GM12878 (cell line): Measurements from ENCODE around the gene RSL24D1. TPM values are rescaled to one million over a fixed set of nuclear protein-coding genes. Genes with fewer than 3 reads are reported as not detected.

Experiments used
- CEBPB ChIP-seq, 2 experiments: fragments of 150-350 bp in 1 of 2; IDR thresholded peaks; 2 replicates each; pipeline ENCODE4 v1.6.1; 2012 to 2014; ENCODE audit warnings: low read depth in 2 of 2, low read length in 2 of 2, borderline replicate concordance in 1 of 2, inconsistent platforms in 1 of 2
- ESRRA ChIP-seq: IDR thresholded peaks from 2 replicates; pipeline ENCODE4 v1.6.1; 2012; ENCODE audit warnings: mild to moderate bottlenecking, low read length, improper control_type of control experiment
- GABPA ChIP-seq: IDR thresholded peaks from 2 replicates; pipeline ENCODE4 v1.6.1; 2014; ENCODE audit warnings: antibody characterized with exemption, low read depth, mild to moderate bottlenecking, inconsistent platforms
- GATAD2B ChIP-seq: fragments of 450-650 bp; conservative IDR thresholded peaks from 2 replicates; pipeline ENCODE4 v1.6.1; 2017; ENCODE audit warnings: low read depth, mild to moderate bottlenecking, moderate library complexity
- IKZF1 ChIP-seq: fragments of 450-650 bp; conservative IDR thresholded peaks from 2 replicates; pipeline ENCODE4 v1.6.1; 2017; ENCODE audit warnings: antibody characterized with exemption, mild to moderate bottlenecking
- MTA2 ChIP-seq: fragments of 450-650 bp; IDR thresholded peaks from 2 replicates; pipeline ENCODE4 v1.6.1; 2016; ENCODE audit warnings: low read depth, mild to moderate bottlenecking, moderate library complexity
- MTA3 ChIP-seq: IDR thresholded peaks from 2 replicates; pipeline ENCODE4 v1.6.1; 2012; ENCODE audit warnings: low read length, inconsistent platforms, borderline replicate concordance
- MXI1 ChIP-seq: fragments of 150-350 bp; IDR thresholded peaks from 2 replicates; pipeline ENCODE4 v1.6.1; 2011; ENCODE audit warnings: low read depth, mild to moderate bottlenecking, inconsistent platforms, low read length, improper control_type of control experiment
- NR2C1 ChIP-seq: fragments of 450-650 bp; IDR thresholded peaks from 2 replicates; pipeline ENCODE4 v1.6.1; 2017; ENCODE audit warnings: antibody characterized with exemption, mild to moderate bottlenecking, moderate library complexity
- NR2C2 ChIP-seq: IDR thresholded peaks from 2 replicates; pipeline ENCODE4 v1.6.1; 2011; ENCODE audit warnings: borderline replicate concordance, low read depth; ENCODE audit not compliant: control insufficient read depth, insufficient read length
- RAD21 ChIP-seq: IDR thresholded peaks from 2 replicates; pipeline ENCODE4 v1.6.1; 2011; ENCODE audit warnings: mild to moderate bottlenecking, low read depth, low read length, moderate library complexity; ENCODE audit not compliant: insufficient read depth
- RELA ChIP-seq: fragments of 450-650 bp; IDR thresholded peaks from 2 replicates; pipeline ENCODE4 v1.8.0; 2014; ENCODE audit warnings: borderline replicate concordance; ENCODE audit not compliant: partially characterized antibody
- SMAD5 ChIP-seq: IDR thresholded peaks from 2 replicates; pipeline ENCODE4 v1.6.1; 2016; ENCODE audit warnings: antibody characterized with exemption, low read depth
- WRNIP1 ChIP-seq: IDR thresholded peaks from 2 replicates; pipeline ENCODE4 v1.6.1; 2011; ENCODE audit warnings: low read depth, low read length, improper control_type of control experiment, borderline replicate concordance
- ZNF24 ChIP-seq: fragments of 450-650 bp; IDR thresholded peaks from 2 replicates; pipeline ENCODE4 v1.6.1; 2017; ENCODE audit warnings: antibody characterized with exemption, mild to moderate bottlenecking
- ZZZ3 ChIP-seq: IDR thresholded peaks from 2 replicates; pipeline ENCODE4 v1.6.1; 2011; ENCODE audit warnings: low read depth; ENCODE audit not compliant: control insufficient read depth, insufficient read length
- polyA plus RNA-seq, 11 experiments: library from polyadenylated mRNA; depleted of rRNA in 4 of 11; unstranded in 6 of 11; stranded (reverse) in 5 of 11; fragments of >200 nt; fragmentation: Nextera tagmentation in 4 of 11; fragmentation: Illumina TruSeq in 1 of 11; extraction: Ambion mirVana in 4 of 11; extraction: Trizol in 1 of 11; gene quantifications; 1 replicate in 1 of 11; 2 replicates in 10 of 11; pipeline versions ENCODE4 v1.2.1 to v1.2.3, GENCODE V29; 2011 to 2016; ENCODE audit warnings: inconsistent platforms in 2 of 11, missing spikeins in 2 of 11, low read depth in 1 of 11
- total RNA-seq, 4 experiments: library from RNA; depleted of rRNA in 3 of 4; stranded (reverse); fragments of >200 nt in 3 of 4; fragmentation: Illumina TruSeq in 1 of 4; extraction: Trizol in 1 of 4; gene quantifications; 2 replicates each; pipeline versions ENCODE4 v1.2.1 to v1.2.3, GENCODE V29; 2013 to 2021
- TF ChIP-seq, protein P1 (sequence below): fragments of 450-650 bp; IDR thresholded peaks from 2 replicates; pipeline ENCODE4 v1.6.1; 2018; ENCODE audit warnings: borderline replicate concordance, mild to moderate bottlenecking; ENCODE audit not compliant: partially characterized antibody
- TF ChIP-seq, protein P2 (sequence below): fragments of 450-650 bp; IDR thresholded peaks from 2 replicates; pipeline ENCODE4 v1.6.1; 2016; ENCODE audit warnings: mild to moderate bottlenecking
- TF ChIP-seq, protein P3 (sequence below): fragments of 450-650 bp; IDR thresholded peaks from 2 replicates; pipeline ENCODE4 v1.6.1; 2017; ENCODE audit warnings: borderline replicate concordance
- TF ChIP-seq, protein P4 (sequence below): fragments of 150-350 bp; IDR thresholded peaks from 2 replicates; pipeline ENCODE4 v1.6.1; 2014; ENCODE audit warnings: mild to moderate bottlenecking, low read depth, low read length
- TF ChIP-seq, protein P5 (sequence below): fragments of 450-650 bp; IDR thresholded peaks from 2 replicates; pipeline ENCODE4 v1.6.1; 2016; ENCODE audit warnings: mild to moderate bottlenecking, moderate library complexity, borderline replicate concordance

The RSL24D1 gene
- total and polyA plus RNA-seq, 10 of the 15 experiments (the other 5 are each of a cell fraction or from before 2014, with no cell fraction given): 94.9 to 249 (median 121) TPM

DNA sequence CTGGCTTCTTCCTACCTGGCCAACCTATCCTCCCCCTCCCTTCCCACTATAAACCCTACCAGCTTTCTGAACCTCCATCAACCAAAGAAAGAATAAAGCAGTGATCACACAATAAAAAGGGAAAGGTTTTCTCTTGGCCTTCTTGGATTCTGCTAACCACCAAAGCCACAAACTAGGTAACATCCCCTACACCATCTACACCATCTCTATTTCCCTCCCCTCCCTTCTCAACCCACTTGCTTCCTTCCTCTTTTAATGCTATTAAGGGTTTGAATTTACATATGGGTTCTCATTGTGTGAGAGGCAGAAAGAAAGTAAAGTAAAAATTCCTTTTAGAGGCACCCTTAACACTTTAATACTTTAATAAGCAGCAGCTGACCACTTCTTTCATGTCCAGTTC lies 25.8 kb upstream of the RSL24D1 start (continued):
- TF ChIP-seq, protein P1, sequence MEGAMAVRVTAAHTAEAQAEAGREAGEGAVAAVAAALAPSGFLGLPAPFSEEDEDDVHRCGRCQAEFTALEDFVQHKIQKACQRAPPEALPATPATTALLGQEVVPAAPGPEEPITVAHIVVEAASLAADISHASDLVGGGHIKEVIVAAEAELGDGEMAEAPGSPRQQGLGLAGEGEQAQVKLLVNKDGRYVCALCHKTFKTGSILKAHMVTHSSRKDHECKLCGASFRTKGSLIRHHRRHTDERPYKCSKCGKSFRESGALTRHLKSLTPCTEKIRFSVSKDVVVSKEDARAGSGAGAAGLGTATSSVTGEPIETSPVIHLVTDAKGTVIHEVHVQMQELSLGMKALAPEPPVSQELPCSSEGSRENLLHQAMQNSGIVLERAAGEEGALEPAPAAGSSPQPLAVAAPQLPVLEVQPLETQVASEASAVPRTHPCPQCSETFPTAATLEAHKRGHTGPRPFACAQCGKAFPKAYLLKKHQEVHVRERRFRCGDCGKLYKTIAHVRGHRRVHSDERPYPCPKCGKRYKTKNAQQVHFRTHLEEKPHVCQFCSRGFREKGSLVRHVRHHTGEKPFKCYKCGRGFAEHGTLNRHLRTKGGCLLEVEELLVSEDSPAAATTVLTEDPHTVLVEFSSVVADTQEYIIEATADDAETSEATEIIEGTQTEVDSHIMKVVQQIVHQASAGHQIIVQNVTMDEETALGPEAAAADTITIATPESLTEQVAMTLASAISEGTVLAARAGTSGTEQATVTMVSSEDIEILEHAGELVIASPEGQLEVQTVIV: no peak
- TF ChIP-seq SMAD5 (no peak), CEBPB (IDR thresholded peaks at IDR 0.05; ENCODE audit: borderline replicate concordance in 1 of 2, low read depth in 2 of 2, low read length in 2 of 2) (no peak), MTA2 (peak; percentile 68), IKZF1 (peak; percentile 65), NR2C1 (no peak), ESRRA (no peak), MXI1 (no peak), NR2C2 (no peak), ZZZ3 (no peak), GABPA (no peak), GATAD2B (no peak), MTA3 (no peak; the same call in 1 of the 2 replicates), WRNIP1 (no peak), RAD21 (no peak), ZNF24 (no peak), RELA (no peak)
- TF ChIP-seq, protein P2, sequence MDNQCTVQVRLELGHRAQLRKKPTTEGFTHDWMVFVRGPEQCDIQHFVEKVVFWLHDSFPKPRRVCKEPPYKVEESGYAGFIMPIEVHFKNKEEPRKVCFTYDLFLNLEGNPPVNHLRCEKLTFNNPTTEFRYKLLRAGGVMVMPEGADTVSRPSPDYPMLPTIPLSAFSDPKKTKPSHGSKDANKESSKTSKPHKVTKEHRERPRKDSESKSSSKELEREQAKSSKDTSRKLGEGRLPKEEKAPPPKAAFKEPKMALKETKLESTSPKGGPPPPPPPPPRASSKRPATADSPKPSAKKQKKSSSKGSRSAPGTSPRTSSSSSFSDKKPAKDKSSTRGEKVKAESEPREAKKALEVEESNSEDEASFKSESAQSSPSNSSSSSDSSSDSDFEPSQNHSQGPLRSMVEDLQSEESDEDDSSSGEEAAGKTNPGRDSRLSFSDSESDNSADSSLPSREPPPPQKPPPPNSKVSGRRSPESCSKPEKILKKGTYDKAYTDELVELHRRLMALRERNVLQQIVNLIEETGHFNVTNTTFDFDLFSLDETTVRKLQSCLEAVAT: peak; percentile 81
- TF ChIP-seq, protein P3, sequence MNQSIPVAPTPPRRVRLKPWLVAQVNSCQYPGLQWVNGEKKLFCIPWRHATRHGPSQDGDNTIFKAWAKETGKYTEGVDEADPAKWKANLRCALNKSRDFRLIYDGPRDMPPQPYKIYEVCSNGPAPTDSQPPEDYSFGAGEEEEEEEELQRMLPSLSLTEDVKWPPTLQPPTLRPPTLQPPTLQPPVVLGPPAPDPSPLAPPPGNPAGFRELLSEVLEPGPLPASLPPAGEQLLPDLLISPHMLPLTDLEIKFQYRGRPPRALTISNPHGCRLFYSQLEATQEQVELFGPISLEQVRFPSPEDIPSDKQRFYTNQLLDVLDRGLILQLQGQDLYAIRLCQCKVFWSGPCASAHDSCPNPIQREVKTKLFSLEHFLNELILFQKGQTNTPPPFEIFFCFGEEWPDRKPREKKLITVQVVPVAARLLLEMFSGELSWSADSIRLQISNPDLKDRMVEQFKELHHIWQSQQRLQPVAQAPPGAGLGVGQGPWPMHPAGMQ: no peak
- TF ChIP-seq, protein P4, sequence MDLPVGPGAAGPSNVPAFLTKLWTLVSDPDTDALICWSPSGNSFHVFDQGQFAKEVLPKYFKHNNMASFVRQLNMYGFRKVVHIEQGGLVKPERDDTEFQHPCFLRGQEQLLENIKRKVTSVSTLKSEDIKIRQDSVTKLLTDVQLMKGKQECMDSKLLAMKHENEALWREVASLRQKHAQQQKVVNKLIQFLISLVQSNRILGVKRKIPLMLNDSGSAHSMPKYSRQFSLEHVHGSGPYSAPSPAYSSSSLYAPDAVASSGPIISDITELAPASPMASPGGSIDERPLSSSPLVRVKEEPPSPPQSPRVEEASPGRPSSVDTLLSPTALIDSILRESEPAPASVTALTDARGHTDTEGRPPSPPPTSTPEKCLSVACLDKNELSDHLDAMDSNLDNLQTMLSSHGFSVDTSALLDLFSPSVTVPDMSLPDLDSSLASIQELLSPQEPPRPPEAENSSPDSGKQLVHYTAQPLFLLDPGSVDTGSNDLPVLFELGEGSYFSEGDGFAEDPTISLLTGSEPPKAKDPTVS: no peak
- TF ChIP-seq, protein P5, sequence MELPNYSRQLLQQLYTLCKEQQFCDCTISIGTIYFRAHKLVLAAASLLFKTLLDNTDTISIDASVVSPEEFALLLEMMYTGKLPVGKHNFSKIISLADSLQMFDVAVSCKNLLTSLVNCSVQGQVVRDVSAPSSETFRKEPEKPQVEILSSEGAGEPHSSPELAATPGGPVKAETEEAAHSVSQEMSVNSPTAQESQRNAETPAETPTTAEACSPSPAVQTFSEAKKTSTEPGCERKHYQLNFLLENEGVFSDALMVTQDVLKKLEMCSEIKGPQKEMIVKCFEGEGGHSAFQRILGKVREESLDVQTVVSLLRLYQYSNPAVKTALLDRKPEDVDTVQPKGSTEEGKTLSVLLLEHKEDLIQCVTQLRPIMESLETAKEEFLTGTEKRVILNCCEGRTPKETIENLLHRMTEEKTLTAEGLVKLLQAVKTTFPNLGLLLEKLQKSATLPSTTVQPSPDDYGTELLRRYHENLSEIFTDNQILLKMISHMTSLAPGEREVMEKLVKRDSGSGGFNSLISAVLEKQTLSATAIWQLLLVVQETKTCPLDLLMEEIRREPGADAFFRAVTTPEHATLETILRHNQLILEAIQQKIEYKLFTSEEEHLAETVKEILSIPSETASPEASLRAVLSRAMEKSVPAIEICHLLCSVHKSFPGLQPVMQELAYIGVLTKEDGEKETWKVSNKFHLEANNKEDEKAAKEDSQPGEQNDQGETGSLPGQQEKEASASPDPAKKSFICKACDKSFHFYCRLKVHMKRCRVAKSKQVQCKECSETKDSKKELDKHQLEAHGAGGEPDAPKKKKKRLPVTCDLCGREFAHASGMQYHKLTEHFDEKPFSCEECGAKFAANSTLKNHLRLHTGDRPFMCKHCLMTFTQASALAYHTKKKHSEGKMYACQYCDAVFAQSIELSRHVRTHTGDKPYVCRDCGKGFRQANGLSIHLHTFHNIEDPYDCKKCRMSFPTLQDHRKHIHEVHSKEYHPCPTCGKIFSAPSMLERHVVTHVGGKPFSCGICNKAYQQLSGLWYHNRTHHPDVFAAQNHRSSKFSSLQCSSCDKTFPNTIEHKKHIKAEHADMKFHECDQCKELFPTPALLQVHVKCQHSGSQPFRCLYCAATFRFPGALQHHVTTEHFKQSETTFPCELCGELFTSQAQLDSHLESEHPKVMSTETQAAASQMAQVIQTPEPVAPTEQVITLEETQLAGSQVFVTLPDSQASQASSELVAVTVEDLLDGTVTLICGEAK: no peak
